HL-60 (cell line): ENCODE results near the gene RNF130.

Source experiments
- GABPA ChIP-seq: IDR thresholded peaks from 2 replicates; pipeline ENCODE4 v1.6.1; 2012; ENCODE audit warnings: low read depth
- TF ChIP-seq, protein P1 (sequence below): IDR thresholded peaks from one replicate; pipeline ENCODE4 v1.5.1; 2011; ENCODE audit warnings: low read length, control low read depth, inconsistent platforms; ENCODE audit not compliant: insufficient read depth

DNA sequence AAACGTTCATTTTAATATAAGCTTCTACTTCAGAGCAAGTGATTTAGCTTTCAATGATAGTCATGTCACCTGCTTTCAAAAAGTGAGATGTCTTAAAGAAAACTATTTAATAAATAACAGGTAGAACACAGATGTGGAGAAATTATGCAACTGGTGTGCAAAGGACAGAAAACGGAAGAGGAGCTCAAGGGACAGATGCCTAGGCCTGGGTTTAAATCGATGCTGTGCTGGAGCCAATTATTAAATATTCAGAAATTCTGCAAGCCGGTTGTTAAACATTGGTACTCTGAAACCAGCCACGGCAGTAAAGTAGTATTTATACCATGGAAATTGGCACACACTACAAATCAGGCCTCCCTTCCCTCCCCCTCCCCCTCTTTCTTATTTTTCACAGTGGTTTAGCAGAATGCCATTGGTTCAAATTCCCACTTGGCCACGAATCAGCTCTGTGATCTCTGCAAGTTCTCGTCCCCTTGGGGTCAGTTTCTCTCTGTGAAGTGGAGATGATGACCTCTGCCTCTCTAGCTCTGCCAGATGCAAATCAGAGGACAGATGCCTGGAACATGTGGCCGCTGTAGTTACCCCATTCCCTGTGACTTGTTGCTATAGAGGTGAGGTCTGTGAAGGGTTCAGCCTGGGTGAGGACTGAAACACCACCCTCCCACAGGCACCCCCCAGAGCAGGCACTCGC, 6.2 kb upstream of the RNF130 start:
- TF ChIP-seq, protein P1, sequence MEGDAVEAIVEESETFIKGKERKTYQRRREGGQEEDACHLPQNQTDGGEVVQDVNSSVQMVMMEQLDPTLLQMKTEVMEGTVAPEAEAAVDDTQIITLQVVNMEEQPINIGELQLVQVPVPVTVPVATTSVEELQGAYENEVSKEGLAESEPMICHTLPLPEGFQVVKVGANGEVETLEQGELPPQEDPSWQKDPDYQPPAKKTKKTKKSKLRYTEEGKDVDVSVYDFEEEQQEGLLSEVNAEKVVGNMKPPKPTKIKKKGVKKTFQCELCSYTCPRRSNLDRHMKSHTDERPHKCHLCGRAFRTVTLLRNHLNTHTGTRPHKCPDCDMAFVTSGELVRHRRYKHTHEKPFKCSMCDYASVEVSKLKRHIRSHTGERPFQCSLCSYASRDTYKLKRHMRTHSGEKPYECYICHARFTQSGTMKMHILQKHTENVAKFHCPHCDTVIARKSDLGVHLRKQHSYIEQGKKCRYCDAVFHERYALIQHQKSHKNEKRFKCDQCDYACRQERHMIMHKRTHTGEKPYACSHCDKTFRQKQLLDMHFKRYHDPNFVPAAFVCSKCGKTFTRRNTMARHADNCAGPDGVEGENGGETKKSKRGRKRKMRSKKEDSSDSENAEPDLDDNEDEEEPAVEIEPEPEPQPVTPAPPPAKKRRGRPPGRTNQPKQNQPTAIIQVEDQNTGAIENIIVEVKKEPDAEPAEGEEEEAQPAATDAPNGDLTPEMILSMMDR, result no peak
- TF ChIP-seq GABPA, result no peak
